Rectal smooth muscle tissue (tissue), 1 donor: ENCODE data around the gene CCDC51.
A peak's percentile ranks its signal among the peaks of the same experiment; 100 is the strongest.

Experiments
- H3K27ac ChIP-seq: one replicate; pipeline ENCODE4 v1.7.0; 2013; ENCODE audit warnings: low read depth, low read length, inconsistent platforms
- H3K27me3 ChIP-seq: one replicate; pipeline ENCODE4 v1.7.0; 2013; ENCODE audit warnings: low read length; ENCODE audit not compliant: control insufficient read depth, insufficient read depth
- H3K36me3 ChIP-seq: one replicate; pipeline ENCODE4 v1.7.0; 2013; ENCODE audit warnings: low read length; ENCODE audit not compliant: control insufficient read depth, insufficient read depth
- H3K4me1 ChIP-seq: one replicate; pipeline ENCODE4 v1.7.0; 2013; ENCODE audit warnings: low read length; ENCODE audit not compliant: control insufficient read depth, insufficient read depth
- H3K4me3 ChIP-seq: one replicate; pipeline ENCODE4 v1.7.0; 2013; ENCODE audit warnings: low read length
- H3K9ac ChIP-seq: one replicate; pipeline ENCODE4 v1.7.0; 2013; ENCODE audit warnings: low read length

Gene CCDC51

GRCh38 chr3:48429317-48429959, 10.5 kb downstream of the CCDC51 start:
- peak overlapping the region; percentile 88 for H3K27ac ChIP-seq
- peaks cover 46% of the 10 kb centered on the region for H3K4me1 ChIP-seq
- peak overlapping the region; percentile 69 for H3K4me3 ChIP-seq
- peaks cover 5% of the 10 kb centered on the region for H3K36me3 ChIP-seq
- H3K9ac ChIP-seq: peak overlapping the region; percentile 26
- H3K27me3 ChIP-seq: no peaks in the 10 kb centered on the region

GRCh38 chr3:48428572-48429316, 11.2 kb downstream of the CCDC51 start:
- Histone ChIP-seq H3K4me1 (peaks cover 42% of the 10 kb centered on the region), H3K4me3 (peak overlapping the region; percentile 69), H3K27ac (peak overlapping the region; percentile 88), H3K36me3 (peaks cover 5% of the 10 kb centered on the region), H3K9ac (peak overlapping the region; percentile 54), H3K27me3 (no peaks in the 10 kb centered on the region)

GRCh38 chr3:48428088-48428571, 11.8 kb downstream of the CCDC51 start:
- Histone ChIP-seq H3K4me1 (peaks cover 42% of the 10 kb centered on the region), H3K9ac (peak overlapping the region; percentile 54), H3K4me3 (peak overlapping the region; percentile 69), H3K27me3 (no peaks in the 10 kb centered on the region), H3K36me3 (peaks cover 2% of the 10 kb centered on the region), H3K27ac (peak overlapping the region; percentile 88)

GRCh38 chr3:48427630-48427962, 12.3 kb downstream of the CCDC51 start:
- peaks cover 42% of the 10 kb centered on the region for H3K4me1 ChIP-seq
- H3K4me3 ChIP-seq: peak overlapping the region; percentile 69
- no peaks in the 10 kb centered on the region for H3K27me3 ChIP-seq
- H3K36me3 ChIP-seq: no peaks in the 10 kb centered on the region
- H3K27ac ChIP-seq: peak overlapping the region; percentile 88
- peak overlapping the region; percentile 54 for H3K9ac ChIP-seq

GRCh38 chr3:48426944-48427629, 12.8 kb downstream of the CCDC51 start:
- Histone ChIP-seq H3K36me3 (no peaks in the 10 kb centered on the region), H3K4me3 (peak overlapping the region; percentile 69), H3K27ac (peak overlapping the region; percentile 88), H3K9ac (no peak overlapping the region), H3K27me3 (no peaks in the 10 kb centered on the region), H3K4me1 (peaks cover 42% of the 10 kb centered on the region)

- no peaks in the 10 kb centered on the region for H3K27me3 ChIP-seq
- no peak overlapping the region for H3K9ac ChIP-seq
- peaks cover 42% of the 10 kb centered on the region for H3K4me1 ChIP-seq
- H3K36me3 ChIP-seq: no peaks in the 10 kb centered on the region
- peak overlapping the region; percentile 88 for H3K27ac ChIP-seq
- peak overlapping the region; percentile 44 for H3K4me3 ChIP-seq
Observed at GRCh38 chr3:48426401-48426909, 13.5 kb downstream of the CCDC51 start.

- peaks cover 41% of the 10 kb centered on the region for H3K4me1 ChIP-seq
- peaks cover 2% of the 10 kb centered on the region for H3K36me3 ChIP-seq
- no peaks in the 10 kb centered on the region for H3K27me3 ChIP-seq
- H3K4me3 ChIP-seq: no peak overlapping the region
- no peak overlapping the region for H3K9ac ChIP-seq
- peak overlapping the region; percentile 88 for H3K27ac ChIP-seq
Observed at GRCh38 chr3:48425281-48425812, 14.6 kb downstream of the CCDC51 start.

- H3K4me3 ChIP-seq: no peak overlapping the region
- H3K27ac ChIP-seq: no peak overlapping the region
- peaks cover 37% of the 10 kb centered on the region for H3K4me1 ChIP-seq
- no peaks in the 10 kb centered on the region for H3K27me3 ChIP-seq
- peaks cover 5% of the 10 kb centered on the region for H3K36me3 ChIP-seq
- no peak overlapping the region for H3K9ac ChIP-seq
Observed at GRCh38 chr3:48423883-48424695, 15.8 kb downstream of the CCDC51 start.

- Histone ChIP-seq H3K9ac (no peak overlapping the region), H3K27ac (peak overlapping the region; percentile 33), H3K27me3 (no peaks in the 10 kb centered on the region), H3K36me3 (peaks cover 11% of the 10 kb centered on the region), H3K4me3 (no peak overlapping the region), H3K4me1 (peaks cover 36% of the 10 kb centered on the region)
Observed at GRCh38 chr3:48423241-48423882, 16.6 kb downstream of the CCDC51 start.

- peaks cover 30% of the 10 kb centered on the region for H3K4me1 ChIP-seq
- H3K27me3 ChIP-seq: no peaks in the 10 kb centered on the region
- no peak overlapping the region for H3K9ac ChIP-seq
- H3K27ac ChIP-seq: no peak overlapping the region
- peaks cover 11% of the 10 kb centered on the region for H3K36me3 ChIP-seq
- no peak overlapping the region for H3K4me3 ChIP-seq
Observed at GRCh38 chr3:48422681-48423080, 17.2 kb downstream of the CCDC51 start.

GRCh38 chr3:48422272-48422671, 17.6 kb downstream of the CCDC51 start:
- Histone ChIP-seq H3K4me3 (no peak overlapping the region), H3K36me3 (peaks cover 14% of the 10 kb centered on the region), H3K4me1 (peaks cover 27% of the 10 kb centered on the region), H3K27ac (no peak overlapping the region), H3K9ac (no peak overlapping the region), H3K27me3 (no peaks in the 10 kb centered on the region)
